GM12872 (cell line): Measurements from ENCODE around the gene UHRF2.

Experiments used
- TF ChIP-seq, protein P1 (sequence below): IDR thresholded peaks from 3 replicates; pipeline ENCODE4 v1.5.1; 2011; ENCODE audit warnings: low read depth, mild to moderate bottlenecking, low read length, moderate library complexity; ENCODE audit not compliant: insufficient read depth

Gene UHRF2

GRCh38 chr9:6431038-6431437 is 18.0 kb downstream of the UHRF2 start:
- TF ChIP-seq, protein P1, sequence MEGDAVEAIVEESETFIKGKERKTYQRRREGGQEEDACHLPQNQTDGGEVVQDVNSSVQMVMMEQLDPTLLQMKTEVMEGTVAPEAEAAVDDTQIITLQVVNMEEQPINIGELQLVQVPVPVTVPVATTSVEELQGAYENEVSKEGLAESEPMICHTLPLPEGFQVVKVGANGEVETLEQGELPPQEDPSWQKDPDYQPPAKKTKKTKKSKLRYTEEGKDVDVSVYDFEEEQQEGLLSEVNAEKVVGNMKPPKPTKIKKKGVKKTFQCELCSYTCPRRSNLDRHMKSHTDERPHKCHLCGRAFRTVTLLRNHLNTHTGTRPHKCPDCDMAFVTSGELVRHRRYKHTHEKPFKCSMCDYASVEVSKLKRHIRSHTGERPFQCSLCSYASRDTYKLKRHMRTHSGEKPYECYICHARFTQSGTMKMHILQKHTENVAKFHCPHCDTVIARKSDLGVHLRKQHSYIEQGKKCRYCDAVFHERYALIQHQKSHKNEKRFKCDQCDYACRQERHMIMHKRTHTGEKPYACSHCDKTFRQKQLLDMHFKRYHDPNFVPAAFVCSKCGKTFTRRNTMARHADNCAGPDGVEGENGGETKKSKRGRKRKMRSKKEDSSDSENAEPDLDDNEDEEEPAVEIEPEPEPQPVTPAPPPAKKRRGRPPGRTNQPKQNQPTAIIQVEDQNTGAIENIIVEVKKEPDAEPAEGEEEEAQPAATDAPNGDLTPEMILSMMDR, result no peak

GRCh38 chr9:6433410-6433809 is 20.4 kb downstream of the UHRF2 start:
- TF ChIP-seq, protein P1, result no peak

DNA sequence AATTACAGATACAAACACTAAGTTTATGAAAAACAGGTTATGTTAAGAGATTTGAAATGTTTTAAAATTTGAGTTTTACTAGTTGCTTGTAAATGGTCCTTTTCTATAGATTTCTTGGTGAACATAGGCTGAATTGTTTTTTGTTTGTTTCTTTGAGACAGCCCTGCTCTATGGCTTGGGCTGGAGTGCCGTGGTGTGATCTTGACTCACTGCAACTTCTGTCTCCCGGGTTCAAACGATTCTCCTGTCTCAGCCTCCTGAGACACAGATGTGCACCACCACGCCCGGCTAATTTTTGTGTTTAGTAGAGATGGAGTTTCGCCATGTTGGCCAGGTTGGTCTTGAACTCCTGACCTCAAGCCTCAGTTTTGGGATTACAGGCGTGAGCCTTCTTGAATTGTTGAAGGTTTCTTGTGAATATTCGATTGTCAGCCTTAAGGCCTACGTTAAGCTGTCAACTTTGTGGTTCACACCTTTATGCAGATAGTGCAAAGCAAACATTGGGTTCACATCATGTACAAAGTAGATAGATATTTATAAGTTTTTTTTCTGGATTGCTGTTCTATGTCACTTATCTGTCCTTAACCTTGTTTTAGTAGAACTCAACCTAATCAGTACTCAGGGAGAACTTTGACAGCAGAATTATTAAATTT is 26.2 kb downstream of the UHRF2 start:
- TF ChIP-seq, protein P1, result no peak

GRCh38 chr9:6440405-6440804 is 27.4 kb downstream of the UHRF2 start:
- TF ChIP-seq, protein P1, result no peak

DNA sequence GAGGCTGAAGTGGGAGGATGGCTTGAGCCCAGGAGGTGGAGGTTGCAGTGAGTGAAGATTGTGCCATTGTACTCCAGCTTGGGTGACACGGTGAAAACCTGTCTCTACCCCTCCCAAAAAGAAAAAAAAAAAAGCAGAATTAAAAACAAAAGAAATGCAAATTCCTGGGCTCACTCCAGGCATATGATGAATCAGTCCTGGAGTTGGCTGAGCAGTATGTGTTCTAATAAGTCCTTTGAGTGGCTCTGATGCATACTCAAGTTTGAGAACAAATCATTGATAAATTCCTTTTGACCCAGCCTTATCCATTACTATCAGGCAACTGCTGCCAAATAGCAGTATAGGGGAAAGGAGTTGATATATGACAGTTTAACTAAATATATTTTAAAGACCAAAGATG is 28.3 kb downstream of the UHRF2 start:
- TF ChIP-seq, protein P1, result no peak

- TF ChIP-seq, protein P1, result no peak
These were observed 30.7 kb downstream of the UHRF2 start for GRCh38 chr9:6443661-6444060.

DNA sequence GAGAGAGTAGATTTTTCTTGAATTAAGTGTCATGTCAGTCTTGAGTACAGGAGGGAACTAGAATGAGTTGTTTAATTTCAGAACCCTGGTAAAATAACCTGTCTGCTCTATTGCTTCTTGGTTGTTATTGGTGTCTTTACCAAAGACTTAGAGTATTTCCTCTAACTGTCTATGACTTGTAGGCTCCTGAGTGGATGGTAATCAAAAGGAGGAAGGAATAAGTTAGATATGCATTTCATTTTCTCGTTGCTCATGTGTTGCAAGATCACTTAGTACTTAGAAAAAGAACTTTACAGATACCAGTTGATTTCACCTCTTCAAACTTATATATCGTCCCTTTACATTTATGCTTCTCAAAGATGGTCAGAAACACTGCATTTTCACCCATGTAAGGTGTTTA is 31.1 kb downstream of the UHRF2 start:
- TF ChIP-seq, protein P1, result no peak
